Measurements from ENCODE around the gene BLTP2. TPM values are rescaled to one million over a fixed set of nuclear protein-coding genes. Genes with fewer than 3 reads are reported as not detected.
A peak's percentile ranks its signal among the peaks of the same experiment; 100 is the strongest.
"Not testable (repeated sequence)": the region's sequence is repeated elsewhere in the genome, so short reads cannot be mapped to it uniquely, and the experiment has no call there.

Gene BLTP2
- total RNA-seq, 2 donors from 2014 or later, result 114 to 202 TPM

DNA sequence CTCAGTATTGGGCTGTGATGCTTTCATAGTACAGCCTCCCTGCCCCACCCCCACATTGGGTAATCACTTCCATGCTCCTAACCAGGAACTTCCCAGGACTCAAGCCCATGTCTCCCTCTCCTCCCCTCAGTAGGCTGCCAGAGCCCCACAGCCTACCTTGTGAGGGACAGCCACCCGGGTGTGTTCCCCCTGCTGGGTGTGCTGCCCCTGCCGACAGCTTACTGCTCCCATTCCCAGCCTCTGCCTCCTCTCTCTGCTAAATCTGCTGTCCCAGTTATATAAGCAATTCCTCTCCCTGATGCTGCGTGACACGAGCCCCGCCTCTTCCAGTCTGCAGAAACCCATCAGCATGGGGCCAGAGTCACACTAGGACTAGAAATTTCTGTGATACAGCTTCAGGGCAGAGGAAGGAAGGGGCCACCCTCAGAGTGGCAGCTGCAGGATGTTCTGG, 31.0 kb downstream of the BLTP2 start, which contains the start of gene RSKR:
Gene RSKR, minus strand, starts transcription at position 255 of the 451 bp plus-strand sequence. Its CDS starts 24 bp downstream, at position 231.
- no peak for DNase-seq
- no peaks in the 10 kb centered on the region for H3K4me1 ChIP-seq
- H3K27me3 ChIP-seq, result no peaks in the 10 kb centered on the region
- H3K27ac ChIP-seq, result no peak within 1 kb of the TSS
- H3K9me3 ChIP-seq, result no peaks in the 10 kb centered on the region
- no peak within 1 kb of the TSS for H3K9ac ChIP-seq (ENCODE audit: low read depth in 2 of 2, low read length in 2 of 2)
- TF ChIP-seq, protein P1, sequence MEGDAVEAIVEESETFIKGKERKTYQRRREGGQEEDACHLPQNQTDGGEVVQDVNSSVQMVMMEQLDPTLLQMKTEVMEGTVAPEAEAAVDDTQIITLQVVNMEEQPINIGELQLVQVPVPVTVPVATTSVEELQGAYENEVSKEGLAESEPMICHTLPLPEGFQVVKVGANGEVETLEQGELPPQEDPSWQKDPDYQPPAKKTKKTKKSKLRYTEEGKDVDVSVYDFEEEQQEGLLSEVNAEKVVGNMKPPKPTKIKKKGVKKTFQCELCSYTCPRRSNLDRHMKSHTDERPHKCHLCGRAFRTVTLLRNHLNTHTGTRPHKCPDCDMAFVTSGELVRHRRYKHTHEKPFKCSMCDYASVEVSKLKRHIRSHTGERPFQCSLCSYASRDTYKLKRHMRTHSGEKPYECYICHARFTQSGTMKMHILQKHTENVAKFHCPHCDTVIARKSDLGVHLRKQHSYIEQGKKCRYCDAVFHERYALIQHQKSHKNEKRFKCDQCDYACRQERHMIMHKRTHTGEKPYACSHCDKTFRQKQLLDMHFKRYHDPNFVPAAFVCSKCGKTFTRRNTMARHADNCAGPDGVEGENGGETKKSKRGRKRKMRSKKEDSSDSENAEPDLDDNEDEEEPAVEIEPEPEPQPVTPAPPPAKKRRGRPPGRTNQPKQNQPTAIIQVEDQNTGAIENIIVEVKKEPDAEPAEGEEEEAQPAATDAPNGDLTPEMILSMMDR (IDR thresholded peaks at IDR 0.05), result no peak
- H3K4me3 ChIP-seq, result no peak within 1 kb of the TSS
- H3K36me3 ChIP-seq, result peaks cover 22% of the 10 kb centered on the region
- intact Hi-C loops (cut with DNase I), result loop anchor here (2.0 to 5.0 kb wide), 2 partner anchors 65 to 117 kb away; no protein-coding TSS in a partner anchor

DNA sequence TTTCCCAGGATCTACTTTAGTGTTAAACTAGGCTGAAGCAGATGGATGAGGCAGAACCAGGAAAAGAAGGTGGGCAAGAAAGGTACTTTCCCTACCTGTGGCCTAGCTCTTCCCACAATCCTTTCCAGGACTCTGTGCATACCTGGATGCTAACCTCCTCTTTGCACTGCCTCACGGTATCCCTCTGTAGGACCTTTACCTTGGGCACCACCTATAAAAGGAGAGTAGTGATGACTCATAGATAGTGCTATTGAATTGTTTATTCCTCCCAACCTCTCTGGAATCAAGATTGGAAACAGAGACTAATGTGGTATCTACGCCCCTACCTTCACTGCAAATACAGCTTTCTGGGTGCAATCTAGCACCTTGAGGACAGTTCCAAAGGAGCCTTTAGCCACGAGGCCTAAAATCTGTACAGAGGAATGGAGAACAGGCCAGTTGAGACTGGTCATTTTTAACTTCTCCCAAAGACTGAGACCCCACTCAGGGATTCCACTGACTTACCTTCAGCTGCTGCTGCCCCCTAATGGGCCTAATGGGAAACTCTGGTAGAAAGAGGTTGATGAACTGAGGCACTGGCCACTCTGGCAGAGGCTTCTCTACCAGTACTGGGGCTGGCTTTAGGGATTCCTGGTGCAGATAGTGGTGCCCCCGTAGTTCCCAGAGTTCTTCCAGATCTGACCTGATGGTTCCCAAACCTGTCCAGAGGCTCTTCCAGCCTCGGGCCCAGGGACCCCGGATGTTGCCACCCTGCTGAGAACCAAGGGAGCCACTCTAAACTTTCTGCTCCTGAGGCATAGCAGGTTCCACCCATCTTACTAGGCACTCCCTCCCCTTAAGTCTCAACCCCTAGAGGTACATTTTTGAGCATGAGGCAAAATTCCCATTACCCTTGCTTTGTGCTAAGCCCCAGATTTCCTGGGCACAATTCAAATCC, 31.8 kb downstream of the BLTP2 start:
- H3K36me3 ChIP-seq, result peaks cover 20% of the 10 kb centered on the region
- DNase-seq, result peak; percentile 29
- no peaks in the 10 kb centered on the region for H3K4me1 ChIP-seq
- H3K4me3 ChIP-seq, result no peak overlapping the region
- H3K9me3 ChIP-seq, result no peaks in the 10 kb centered on the region
- no peak overlapping the region for H3K27ac ChIP-seq
- intact Hi-C loops (cut with DNase I), result loop anchor here (2.0 to 5.0 kb wide), 2 partner anchors 64 to 116 kb away; no protein-coding TSS in a partner anchor
- TF ChIP-seq, protein P1 (IDR thresholded peaks at IDR 0.05), result peak; percentile 64
- no peak overlapping the region for H3K9ac ChIP-seq (ENCODE audit: low read depth in 2 of 2, low read length in 2 of 2)
- no peaks in the 10 kb centered on the region for H3K27me3 ChIP-seq

DNA sequence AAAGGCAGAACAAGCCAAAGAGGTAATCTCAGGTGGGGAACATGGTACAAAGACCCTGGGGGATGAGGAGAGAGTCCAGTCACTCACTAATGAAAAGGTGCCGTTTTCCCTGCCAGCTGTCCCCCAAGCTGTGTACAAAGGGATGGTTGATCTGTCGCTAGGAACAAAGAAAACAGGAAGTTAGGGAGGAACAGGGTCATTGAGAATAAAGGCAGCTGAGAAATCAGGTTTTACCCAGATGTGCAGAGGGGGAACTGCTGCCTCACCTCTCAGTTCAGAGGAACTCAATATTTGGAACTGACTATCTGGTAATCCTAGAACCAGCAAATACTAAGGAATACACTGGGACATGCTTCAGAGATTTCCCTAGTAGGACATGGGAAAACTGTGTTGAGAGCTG, 32.4 kb downstream of the BLTP2 start:
- H3K36me3 ChIP-seq, result peaks cover 16% of the 10 kb centered on the region
- H3K4me1 ChIP-seq, result no peaks in the 10 kb centered on the region
- H3K9me3 ChIP-seq, result no peaks in the 10 kb centered on the region
- DNase-seq, result no peak
- H3K27me3 ChIP-seq, result no peaks in the 10 kb centered on the region
- H3K4me3 ChIP-seq, result no peak overlapping the region
- intact Hi-C loops (cut with DNase I), result loop anchor here (2.0 to 5.0 kb wide), 2 partner anchors 64 to 115 kb away; no protein-coding TSS in a partner anchor
- no peak overlapping the region for H3K27ac ChIP-seq
- H3K9ac ChIP-seq (ENCODE audit: low read depth in 2 of 2, low read length in 2 of 2), result no peak overlapping the region
- TF ChIP-seq, protein P1 (IDR thresholded peaks at IDR 0.05), result no peak

DNA sequence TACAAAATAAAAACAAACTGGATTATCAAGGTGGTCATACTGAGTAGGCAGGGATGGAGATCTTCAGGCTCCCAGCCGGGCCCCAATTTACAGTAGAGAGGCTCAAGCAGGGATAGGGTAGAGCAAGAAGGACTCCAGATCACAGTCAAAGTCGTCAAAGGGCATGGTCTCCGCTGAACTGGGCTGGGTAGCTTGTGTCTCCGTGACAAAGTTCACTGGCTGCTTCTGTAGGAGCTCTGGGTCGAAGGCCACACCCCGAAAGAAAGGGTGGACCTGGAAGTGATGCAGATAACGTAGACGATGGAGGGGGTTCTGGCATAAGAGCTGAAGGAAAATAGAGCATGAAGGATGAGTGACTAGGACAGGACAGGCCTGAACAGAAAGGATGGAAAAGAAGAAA, 34.6 kb downstream of the BLTP2 start:
- Histone ChIP-seq H3K9ac (ENCODE audit: low read depth in 2 of 2, low read length in 2 of 2) (no peak overlapping the region), H3K27ac (no peak overlapping the region), H3K4me1 (no peaks in the 10 kb centered on the region), H3K27me3 (no peaks in the 10 kb centered on the region), H3K36me3 (peaks cover under 1% of the 10 kb centered on the region), H3K9me3 (no peaks in the 10 kb centered on the region), H3K4me3 (no peak overlapping the region)
- intact Hi-C loops (cut with DNase I), result loop anchor here (5.0 kb wide), 1 partner anchor 113 kb away; no protein-coding TSS in a partner anchor
- TF ChIP-seq, protein P1 (IDR thresholded peaks at IDR 0.05), result no peak
- DNase-seq, result peak; percentile 26

DNA sequence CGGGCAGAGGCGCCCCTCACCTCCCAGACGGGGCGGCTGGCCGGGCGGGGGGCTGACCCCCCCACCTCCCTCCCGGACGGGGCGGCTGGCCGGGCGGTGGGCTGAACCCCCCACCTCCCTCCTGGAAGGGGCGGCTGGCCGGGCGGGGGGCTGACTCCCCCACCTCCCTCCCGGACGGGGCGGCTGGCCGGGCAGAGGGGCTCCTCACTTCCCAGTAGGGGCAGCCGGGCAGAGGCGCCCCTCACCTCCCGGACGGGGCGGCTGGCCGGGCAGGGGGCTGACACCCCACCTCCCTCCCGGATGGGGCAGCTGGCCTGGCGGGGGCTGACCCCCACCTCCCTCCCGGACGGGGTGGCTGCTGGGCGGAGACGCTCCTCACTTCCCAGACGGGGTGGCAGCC, 40.9 kb downstream of the BLTP2 start:
- DNase-seq; H3K27me3 ChIP-seq; H3K9me3 ChIP-seq; H3K4me1 ChIP-seq; intact Hi-C loops (cut with DNase I); H3K9ac ChIP-seq (ENCODE audit: low read depth in 2 of 2, low read length in 2 of 2); H3K36me3 ChIP-seq; H3K4me3 ChIP-seq; H3K27ac ChIP-seq: not testable (repeated sequence)
